ENCODE results near the gene WNT2.

Gene WNT2

DNA sequence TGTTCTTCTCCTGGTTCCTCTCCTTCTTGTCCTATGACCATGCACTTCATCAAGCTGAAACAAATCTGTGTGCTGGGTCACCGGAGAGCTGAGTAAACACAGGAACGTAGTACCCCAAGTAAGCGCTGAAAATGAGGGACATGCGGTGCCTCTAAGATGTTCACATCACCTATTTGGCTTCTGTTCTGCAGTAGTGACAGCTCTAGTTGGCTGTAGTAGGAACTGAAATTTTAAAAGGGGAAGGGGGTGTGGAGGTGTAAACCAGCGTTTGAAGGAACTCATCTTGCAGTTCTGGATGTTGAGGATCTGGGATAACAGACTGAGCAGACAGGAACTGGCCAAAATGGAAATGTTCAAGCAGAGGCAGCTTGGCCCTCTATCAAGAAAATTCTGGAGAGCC is 85.2 kb downstream of the WNT2 start:
- Histone ChIP-seq H3K36me3 (no peaks in the 10 kb centered on the region), H3K27me3 (ENCODE audit: insufficient read depth, low read depth, severe bottlenecking) (peaks cover 40% of the 10 kb centered on the region), H3K4me3 (ENCODE audit: low read depth, low read length) (no peak overlapping the region), H3K9me3 (ENCODE audit: severe bottlenecking) (no peaks in the 10 kb centered on the region), H3K27ac (no peak overlapping the region)
- TF ChIP-seq CTCF (IDR thresholded peaks at IDR 0.05; ENCODE audit: low read depth, low read length): no peak
- no peak for DNase-seq

DNA sequence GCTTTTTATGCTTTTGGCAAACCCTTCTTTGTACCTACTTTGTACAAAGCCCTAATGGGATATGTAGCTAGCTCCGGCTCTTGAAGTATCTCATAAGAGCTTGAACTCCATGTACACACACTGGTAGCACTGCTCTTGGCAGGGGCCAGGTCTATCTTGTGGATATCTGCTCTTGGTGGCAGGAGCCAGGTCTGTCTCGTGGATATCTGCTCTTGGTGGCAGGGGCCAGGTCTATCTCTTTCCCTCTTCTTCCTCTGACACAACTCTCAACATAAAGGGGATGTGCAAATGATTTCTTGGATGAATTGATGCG is 91.9 kb downstream of the WNT2 start:
- Histone ChIP-seq H3K4me3 (ENCODE audit: low read depth, low read length) (no peak overlapping the region), H3K27me3 (ENCODE audit: insufficient read depth, low read depth, severe bottlenecking) (peaks cover 40% of the 10 kb centered on the region), H3K9me3 (ENCODE audit: severe bottlenecking) (no peaks in the 10 kb centered on the region), H3K36me3 (no peaks in the 10 kb centered on the region), H3K27ac (no peak overlapping the region)
- no peak for DNase-seq
- no peak for TF ChIP-seq CTCF (IDR thresholded peaks at IDR 0.05; ENCODE audit: low read depth, low read length)

DNA sequence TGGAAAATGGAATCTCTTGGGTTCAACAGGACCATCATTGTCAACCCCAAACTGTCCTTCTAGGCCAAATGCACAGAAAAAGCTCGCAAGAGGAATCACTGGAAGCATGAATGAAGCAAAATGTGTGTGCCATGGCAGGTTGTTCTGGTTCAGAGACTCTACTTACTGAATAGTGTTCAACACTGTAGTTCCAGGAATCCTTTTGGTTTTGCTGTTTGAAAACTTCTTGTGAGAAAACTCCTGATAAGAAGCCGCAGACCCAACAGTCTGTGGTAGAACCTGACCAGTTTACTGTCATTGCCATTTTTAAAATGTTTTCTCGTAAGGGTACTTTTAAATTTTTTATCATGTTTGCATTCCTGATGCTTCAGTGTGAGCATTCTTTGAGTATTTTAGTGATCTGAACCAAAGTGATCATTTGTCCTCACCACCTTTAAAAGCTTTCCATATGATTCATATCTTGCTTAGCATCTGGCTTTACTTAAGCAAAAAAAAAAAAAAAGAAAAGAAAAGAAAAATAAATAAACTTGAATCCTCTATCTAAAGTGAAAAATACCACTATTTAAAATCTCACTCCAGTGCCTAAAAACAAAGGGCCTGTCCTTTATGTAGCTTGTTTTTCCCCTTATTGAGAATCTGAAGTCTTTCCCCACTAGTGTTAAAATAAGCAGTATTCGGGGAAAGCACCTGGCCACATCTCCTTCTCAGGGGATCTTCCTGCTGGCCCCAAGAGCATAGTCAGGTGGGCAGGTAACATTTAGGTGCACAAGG is 92.4 kb downstream of the WNT2 start:
- no peaks in the 10 kb centered on the region for H3K9me3 ChIP-seq (ENCODE audit: severe bottlenecking)
- H3K36me3 ChIP-seq: no peaks in the 10 kb centered on the region
- DNase-seq: no peak
- H3K27ac ChIP-seq: no peak overlapping the region
- H3K27me3 ChIP-seq (ENCODE audit: insufficient read depth, low read depth, severe bottlenecking): peaks cover 41% of the 10 kb centered on the region
- no peak for TF ChIP-seq CTCF (IDR thresholded peaks at IDR 0.05; ENCODE audit: low read depth, low read length)
- no peak overlapping the region for H3K4me3 ChIP-seq (ENCODE audit: low read depth, low read length)

DNA sequence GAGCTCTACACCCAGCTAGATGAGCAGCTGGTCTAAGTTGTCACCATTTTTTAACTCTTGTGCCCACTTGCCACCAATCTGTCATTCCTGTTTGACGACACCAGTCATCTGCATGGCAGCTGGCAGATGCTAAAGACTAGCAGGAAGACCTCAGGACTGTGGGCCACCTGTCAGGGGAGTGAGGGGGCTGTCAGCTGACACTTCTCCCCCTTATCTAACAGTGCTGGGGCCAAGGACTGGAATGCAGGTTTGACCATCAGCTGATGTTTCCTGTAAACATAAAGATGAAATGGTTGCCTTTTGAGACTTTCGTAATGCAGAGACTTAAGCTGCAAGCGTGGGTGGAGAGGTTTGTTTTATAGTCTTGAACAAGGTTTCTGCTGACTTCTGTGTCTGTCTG is 93.5 kb downstream of the WNT2 start:
- DNase-seq: no peak
- no peak overlapping the region for H3K27ac ChIP-seq
- no peak overlapping the region for H3K4me3 ChIP-seq (ENCODE audit: low read depth, low read length)
- H3K9me3 ChIP-seq (ENCODE audit: severe bottlenecking): no peaks in the 10 kb centered on the region
- peaks cover 48% of the 10 kb centered on the region for H3K27me3 ChIP-seq (ENCODE audit: insufficient read depth, low read depth, severe bottlenecking)
- no peaks in the 10 kb centered on the region for H3K36me3 ChIP-seq
- TF ChIP-seq CTCF (IDR thresholded peaks at IDR 0.05; ENCODE audit: low read depth, low read length): no peak

- no peak for DNase-seq
- H3K4me3 ChIP-seq (ENCODE audit: low read depth, low read length): no peak overlapping the region
Observed at GRCh38 chr7:117227091-117227490, 95.8 kb downstream of the WNT2 start.

More at GRCh38 chr7:117227091-117227490, 95.8 kb downstream of the WNT2 start:
- no peaks in the 10 kb centered on the region for H3K36me3 ChIP-seq
- H3K9me3 ChIP-seq (ENCODE audit: severe bottlenecking): no peaks in the 10 kb centered on the region
- TF ChIP-seq CTCF (IDR thresholded peaks at IDR 0.05; ENCODE audit: low read depth, low read length): no peak
- H3K27ac ChIP-seq: no peak overlapping the region
- H3K27me3 ChIP-seq (ENCODE audit: insufficient read depth, low read depth, severe bottlenecking): peaks cover 61% of the 10 kb centered on the region
